Prostate gland (tissue), 2 donors: ENCODE results near the gene ZNF888.

ENCODE experiments used
- POLR2A ChIP-seq: fragments of 450-650 bp; IDR thresholded peaks from one replicate; pipeline ENCODE4 v1.6.1; 2016; ENCODE audit warnings: antibody characterized with exemption, mild to moderate bottlenecking
- TF ChIP-seq, protein P1 (sequence below), 4 experiments: fragments of 200-600 bp in 2 of 4; fragments of 450-650 bp in 2 of 4; sonication (generic) in 2 of 4; IDR thresholded peaks; 1 replicate in 3 of 4; 2 replicates in 1 of 4; pipeline ENCODE4 v1.5.1; 2016 to 2019; ENCODE audit warnings: antibody characterized with exemption in 4 of 4, mild to moderate bottlenecking in 2 of 4, moderate library complexity in 2 of 4

GRCh38 chr19:52897138-52897935 lies 25.9 kb downstream of the ZNF888 start, which contains the start of gene ZNF320:
- TF ChIP-seq, protein P1, sequence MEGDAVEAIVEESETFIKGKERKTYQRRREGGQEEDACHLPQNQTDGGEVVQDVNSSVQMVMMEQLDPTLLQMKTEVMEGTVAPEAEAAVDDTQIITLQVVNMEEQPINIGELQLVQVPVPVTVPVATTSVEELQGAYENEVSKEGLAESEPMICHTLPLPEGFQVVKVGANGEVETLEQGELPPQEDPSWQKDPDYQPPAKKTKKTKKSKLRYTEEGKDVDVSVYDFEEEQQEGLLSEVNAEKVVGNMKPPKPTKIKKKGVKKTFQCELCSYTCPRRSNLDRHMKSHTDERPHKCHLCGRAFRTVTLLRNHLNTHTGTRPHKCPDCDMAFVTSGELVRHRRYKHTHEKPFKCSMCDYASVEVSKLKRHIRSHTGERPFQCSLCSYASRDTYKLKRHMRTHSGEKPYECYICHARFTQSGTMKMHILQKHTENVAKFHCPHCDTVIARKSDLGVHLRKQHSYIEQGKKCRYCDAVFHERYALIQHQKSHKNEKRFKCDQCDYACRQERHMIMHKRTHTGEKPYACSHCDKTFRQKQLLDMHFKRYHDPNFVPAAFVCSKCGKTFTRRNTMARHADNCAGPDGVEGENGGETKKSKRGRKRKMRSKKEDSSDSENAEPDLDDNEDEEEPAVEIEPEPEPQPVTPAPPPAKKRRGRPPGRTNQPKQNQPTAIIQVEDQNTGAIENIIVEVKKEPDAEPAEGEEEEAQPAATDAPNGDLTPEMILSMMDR (IDR thresholded peaks at IDR 0.05), result peak in 1 of 4 experiments; percentile 10
- TF ChIP-seq POLR2A, result peak; percentile 76
